ENCODE measurements around the gene DLD. TPM values are rescaled to one million over a fixed set of nuclear protein-coding genes. Genes with fewer than 3 reads are reported as not detected.

The DLD gene
- total and polyA plus RNA-seq, 4 donors = 49.4 to 121 (median 67.1) TPM

DNA sequence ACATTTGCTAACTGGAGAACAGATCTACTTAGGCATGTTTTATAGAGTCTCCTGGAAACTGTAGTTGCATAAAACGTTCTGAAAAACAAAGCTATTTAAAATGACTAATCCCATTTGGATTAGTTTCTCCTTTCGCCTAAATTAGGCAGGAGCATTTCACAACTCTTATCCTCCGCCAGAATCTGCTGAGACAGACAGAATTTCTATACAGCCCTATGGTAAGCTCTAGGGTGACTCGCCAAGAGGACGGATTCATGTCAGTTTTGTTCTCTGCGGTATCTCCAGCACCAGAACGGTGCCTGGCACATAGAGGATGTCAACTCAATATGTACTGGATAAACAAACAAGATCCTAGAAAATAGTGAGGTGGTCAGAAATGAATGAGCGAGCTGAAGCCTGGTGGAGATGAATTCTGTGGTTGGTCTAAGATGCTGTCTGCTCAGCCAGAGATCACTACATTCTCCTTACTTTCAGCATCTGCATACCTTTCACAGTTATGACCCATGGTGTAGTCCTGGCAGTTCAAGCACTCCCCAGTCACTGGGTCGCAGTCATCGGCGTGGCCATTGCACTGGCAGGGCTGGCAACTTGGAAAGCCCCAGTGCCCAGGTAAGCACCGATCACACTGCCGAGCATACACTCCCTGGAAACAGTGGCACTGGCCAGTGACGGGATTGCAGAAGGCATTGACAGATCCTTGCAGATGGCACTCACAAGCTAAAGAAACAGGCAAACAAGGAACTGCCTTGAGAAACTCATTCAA is 68.0 kb downstream of the DLD start:
- no peak overlapping the region for H3K9ac ChIP-seq (ENCODE audit: low read depth in 1 of 2, low read length in 2 of 2)
- WGBS = 62% methylated on average over 14 of the region's 14 CpGs
- no peak overlapping the region for H3K27ac ChIP-seq (ENCODE audit: low read depth in 1 of 2, low read length in 2 of 2)
- peaks cover 0 to 2% (median 0%) of the 10 kb centered on the region in 4 donors for H3K27me3 ChIP-seq (ENCODE audit: control insufficient read depth in 4 of 4, insufficient read depth in 4 of 4, low read length in 3 of 4)
- no peak for DNase-seq (ENCODE audit: low spot score)
- H3K4me1 ChIP-seq (ENCODE audit: control insufficient read depth in 4 of 4, insufficient read depth in 4 of 4, low read length in 3 of 4) = no peaks in the 10 kb centered on the region
- H3K9me3 ChIP-seq (ENCODE audit: control insufficient read depth in 4 of 4, low read length in 3 of 4) = no peaks in the 10 kb centered on the region
- no peak overlapping the region for H3K4me3 ChIP-seq (ENCODE audit: low read depth in 1 of 3, low read length in 3 of 3)
- TF ChIP-seq EGR1 (IDR thresholded peaks at IDR 0.05; ENCODE audit: low read depth in 2 of 2) (no peak), GABPA (IDR thresholded peaks at IDR 0.05 in 1 of 2, conservative IDR thresholded peaks at IDR 0.05 in 1 of 2) (no peak), YY1 (IDR thresholded peaks at IDR 0.05) (no peak), RXRA (IDR thresholded peaks at IDR 0.05) (no peak), TAF1 (conservative IDR thresholded peaks at IDR 0.05) (no peak), FOXA2 (IDR thresholded peaks at IDR 0.05) (no peak), RAD21 (IDR thresholded peaks at IDR 0.05) (no peak)
- TF ChIP-seq, protein P1, sequence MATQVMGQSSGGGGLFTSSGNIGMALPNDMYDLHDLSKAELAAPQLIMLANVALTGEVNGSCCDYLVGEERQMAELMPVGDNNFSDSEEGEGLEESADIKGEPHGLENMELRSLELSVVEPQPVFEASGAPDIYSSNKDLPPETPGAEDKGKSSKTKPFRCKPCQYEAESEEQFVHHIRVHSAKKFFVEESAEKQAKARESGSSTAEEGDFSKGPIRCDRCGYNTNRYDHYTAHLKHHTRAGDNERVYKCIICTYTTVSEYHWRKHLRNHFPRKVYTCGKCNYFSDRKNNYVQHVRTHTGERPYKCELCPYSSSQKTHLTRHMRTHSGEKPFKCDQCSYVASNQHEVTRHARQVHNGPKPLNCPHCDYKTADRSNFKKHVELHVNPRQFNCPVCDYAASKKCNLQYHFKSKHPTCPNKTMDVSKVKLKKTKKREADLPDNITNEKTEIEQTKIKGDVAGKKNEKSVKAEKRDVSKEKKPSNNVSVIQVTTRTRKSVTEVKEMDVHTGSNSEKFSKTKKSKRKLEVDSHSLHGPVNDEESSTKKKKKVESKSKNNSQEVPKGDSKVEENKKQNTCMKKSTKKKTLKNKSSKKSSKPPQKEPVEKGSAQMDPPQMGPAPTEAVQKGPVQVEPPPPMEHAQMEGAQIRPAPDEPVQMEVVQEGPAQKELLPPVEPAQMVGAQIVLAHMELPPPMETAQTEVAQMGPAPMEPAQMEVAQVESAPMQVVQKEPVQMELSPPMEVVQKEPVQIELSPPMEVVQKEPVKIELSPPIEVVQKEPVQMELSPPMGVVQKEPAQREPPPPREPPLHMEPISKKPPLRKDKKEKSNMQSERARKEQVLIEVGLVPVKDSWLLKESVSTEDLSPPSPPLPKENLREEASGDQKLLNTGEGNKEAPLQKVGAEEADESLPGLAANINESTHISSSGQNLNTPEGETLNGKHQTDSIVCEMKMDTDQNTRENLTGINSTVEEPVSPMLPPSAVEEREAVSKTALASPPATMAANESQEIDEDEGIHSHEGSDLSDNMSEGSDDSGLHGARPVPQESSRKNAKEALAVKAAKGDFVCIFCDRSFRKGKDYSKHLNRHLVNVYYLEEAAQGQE (IDR thresholded peaks at IDR 0.05) = no peak
- TF ChIP-seq, protein P2, sequence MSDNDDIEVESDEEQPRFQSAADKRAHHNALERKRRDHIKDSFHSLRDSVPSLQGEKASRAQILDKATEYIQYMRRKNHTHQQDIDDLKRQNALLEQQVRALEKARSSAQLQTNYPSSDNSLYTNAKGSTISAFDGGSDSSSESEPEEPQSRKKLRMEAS (IDR thresholded peaks at IDR 0.05) = no peak
- TF ChIP-seq, protein P3, sequence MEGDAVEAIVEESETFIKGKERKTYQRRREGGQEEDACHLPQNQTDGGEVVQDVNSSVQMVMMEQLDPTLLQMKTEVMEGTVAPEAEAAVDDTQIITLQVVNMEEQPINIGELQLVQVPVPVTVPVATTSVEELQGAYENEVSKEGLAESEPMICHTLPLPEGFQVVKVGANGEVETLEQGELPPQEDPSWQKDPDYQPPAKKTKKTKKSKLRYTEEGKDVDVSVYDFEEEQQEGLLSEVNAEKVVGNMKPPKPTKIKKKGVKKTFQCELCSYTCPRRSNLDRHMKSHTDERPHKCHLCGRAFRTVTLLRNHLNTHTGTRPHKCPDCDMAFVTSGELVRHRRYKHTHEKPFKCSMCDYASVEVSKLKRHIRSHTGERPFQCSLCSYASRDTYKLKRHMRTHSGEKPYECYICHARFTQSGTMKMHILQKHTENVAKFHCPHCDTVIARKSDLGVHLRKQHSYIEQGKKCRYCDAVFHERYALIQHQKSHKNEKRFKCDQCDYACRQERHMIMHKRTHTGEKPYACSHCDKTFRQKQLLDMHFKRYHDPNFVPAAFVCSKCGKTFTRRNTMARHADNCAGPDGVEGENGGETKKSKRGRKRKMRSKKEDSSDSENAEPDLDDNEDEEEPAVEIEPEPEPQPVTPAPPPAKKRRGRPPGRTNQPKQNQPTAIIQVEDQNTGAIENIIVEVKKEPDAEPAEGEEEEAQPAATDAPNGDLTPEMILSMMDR (IDR thresholded peaks at IDR 0.05; ENCODE audit: low read depth, low read length, missing input control) = no peak
- peaks cover 0 to 2% (median 0%) of the 10 kb centered on the region in 4 donors for H3K36me3 ChIP-seq (ENCODE audit: control insufficient read depth in 4 of 4, insufficient read depth in 3 of 4, low read depth in 1 of 4, low read length in 3 of 4)

DNA sequence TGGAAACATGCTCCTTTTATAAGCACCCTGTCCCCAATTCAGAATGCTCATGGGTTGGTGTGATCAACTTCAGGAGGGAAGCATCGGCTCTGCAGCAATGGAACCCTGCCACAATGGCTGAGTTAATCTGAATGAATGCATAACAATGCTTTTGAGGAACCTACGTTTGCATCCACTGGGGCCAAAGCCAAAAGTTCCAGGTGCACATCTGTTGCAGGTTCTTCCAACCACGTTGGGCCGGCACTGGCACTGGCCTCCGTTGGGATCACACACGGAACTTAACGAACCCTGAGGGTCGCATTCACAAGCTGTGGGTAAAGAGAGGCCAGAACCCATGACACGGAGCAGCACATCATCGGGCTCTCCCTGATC is 68.5 kb downstream of the DLD start:
- H3K27me3 ChIP-seq (ENCODE audit: control insufficient read depth in 4 of 4, insufficient read depth in 4 of 4, low read length in 3 of 4) = peaks cover 0 to 5% (median 0%) of the 10 kb centered on the region in 4 donors
- no peak for DNase-seq (ENCODE audit: low spot score)
- no peak overlapping the region for H3K4me3 ChIP-seq (ENCODE audit: low read depth in 1 of 3, low read length in 3 of 3)
- no peak overlapping the region for H3K9ac ChIP-seq (ENCODE audit: low read depth in 1 of 2, low read length in 2 of 2)
- H3K36me3 ChIP-seq (ENCODE audit: control insufficient read depth in 4 of 4, insufficient read depth in 3 of 4, low read depth in 1 of 4, low read length in 3 of 4) = peaks cover 0 to 2% (median 0%) of the 10 kb centered on the region in 4 donors
- 83% methylated on average over 10 of the region's 10 CpGs for WGBS
- no peaks in the 10 kb centered on the region for H3K9me3 ChIP-seq (ENCODE audit: control insufficient read depth in 4 of 4, low read length in 3 of 4)
- H3K27ac ChIP-seq (ENCODE audit: low read depth in 1 of 2, low read length in 2 of 2) = no peak overlapping the region
- H3K4me1 ChIP-seq (ENCODE audit: control insufficient read depth in 4 of 4, insufficient read depth in 4 of 4, low read length in 3 of 4) = no peaks in the 10 kb centered on the region
- TF ChIP-seq GABPA (IDR thresholded peaks at IDR 0.05 in 1 of 2, conservative IDR thresholded peaks at IDR 0.05 in 1 of 2) (no peak), FOXA2 (IDR thresholded peaks at IDR 0.05) (no peak), FOXA1 (IDR thresholded peaks at IDR 0.05) (no peak), JUND (IDR thresholded peaks at IDR 0.05) (no peak), HNF4A (conservative IDR thresholded peaks at IDR 0.05) (no peak), RXRA (IDR thresholded peaks at IDR 0.05) (no peak), RAD21 (IDR thresholded peaks at IDR 0.05) (no peak), HNF4G (IDR thresholded peaks at IDR 0.05) (no peak), YY1 (IDR thresholded peaks at IDR 0.05) (no peak)
- TF ChIP-seq, protein P4, sequence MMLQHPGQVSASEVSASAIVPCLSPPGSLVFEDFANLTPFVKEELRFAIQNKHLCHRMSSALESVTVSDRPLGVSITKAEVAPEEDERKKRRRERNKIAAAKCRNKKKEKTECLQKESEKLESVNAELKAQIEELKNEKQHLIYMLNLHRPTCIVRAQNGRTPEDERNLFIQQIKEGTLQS (IDR thresholded peaks at IDR 0.05) = no peak
- TF ChIP-seq, protein P5, sequence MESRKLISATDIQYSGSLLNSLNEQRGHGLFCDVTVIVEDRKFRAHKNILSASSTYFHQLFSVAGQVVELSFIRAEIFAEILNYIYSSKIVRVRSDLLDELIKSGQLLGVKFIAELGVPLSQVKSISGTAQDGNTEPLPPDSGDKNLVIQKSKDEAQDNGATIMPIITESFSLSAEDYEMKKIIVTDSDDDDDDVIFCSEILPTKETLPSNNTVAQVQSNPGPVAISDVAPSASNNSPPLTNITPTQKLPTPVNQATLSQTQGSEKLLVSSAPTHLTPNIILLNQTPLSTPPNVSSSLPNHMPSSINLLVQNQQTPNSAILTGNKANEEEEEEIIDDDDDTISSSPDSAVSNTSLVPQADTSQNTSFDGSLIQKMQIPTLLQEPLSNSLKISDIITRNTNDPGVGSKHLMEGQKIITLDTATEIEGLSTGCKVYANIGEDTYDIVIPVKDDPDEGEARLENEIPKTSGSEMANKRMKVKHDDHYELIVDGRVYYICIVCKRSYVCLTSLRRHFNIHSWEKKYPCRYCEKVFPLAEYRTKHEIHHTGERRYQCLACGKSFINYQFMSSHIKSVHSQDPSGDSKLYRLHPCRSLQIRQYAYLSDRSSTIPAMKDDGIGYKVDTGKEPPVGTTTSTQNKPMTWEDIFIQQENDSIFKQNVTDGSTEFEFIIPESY (IDR thresholded peaks at IDR 0.05) = no peak
- TF ChIP-seq, protein P2 (IDR thresholded peaks at IDR 0.05) = no peak
- TF ChIP-seq, protein P1 (IDR thresholded peaks at IDR 0.05) = no peak

All from liver (tissue), 9 donors.